ENCODE results near the gene BNC2. TPM values are rescaled to one million over a fixed set of nuclear protein-coding genes. Genes with fewer than 3 reads are reported as not detected.

The BNC2 gene
- total RNA-seq, 1 donor from 2014 or later = 2.4 TPM

GRCh38 chr9:16671591-16672137, 198.8 kb downstream of the BNC2 start:
- H3K4me1 Mint-ChIP-seq = peaks cover 5% of the 10 kb centered on the region
- no peaks in the 10 kb centered on the region for H3K9me3 Mint-ChIP-seq
- H3K9me3 ChIP-seq (ENCODE audit: low read depth) = no peaks in the 10 kb centered on the region
- H3K4me3 Mint-ChIP-seq = no peak overlapping the region
- no peaks in the 10 kb centered on the region for H3K36me3 Mint-ChIP-seq
- H3F3A ChIP-seq (ENCODE audit: low read depth) = no peaks in the 10 kb centered on the region
- TF ChIP-seq EZH2phosphoT487 (IDR thresholded peaks at IDR 0.05) = no peak
- no peak for TF ChIP-seq CTCF (IDR thresholded peaks at IDR 0.05)
- TF ChIP-seq EZH2 (IDR thresholded peaks at IDR 0.05) = no peak
- H3K9ac ChIP-seq = no peak overlapping the region
- no peak overlapping the region for H2AFZ ChIP-seq (replicated peaks)
- H4K20me1 ChIP-seq (ENCODE audit: low read depth) = no peaks in the 10 kb centered on the region
- no peak overlapping the region for H3K27ac ChIP-seq
- no peaks in the 10 kb centered on the region for H3K79me2 ChIP-seq (ENCODE audit: low read depth)
- DNase-seq (ENCODE audit: low spot score) = no peak
- no peaks in the 10 kb centered on the region for H3K27me3 ChIP-seq
- H3K4me2 ChIP-seq = no peak overlapping the region
- H3K27ac Mint-ChIP-seq = peak overlapping the region; percentile 30
- H3K4me3 ChIP-seq = no peak overlapping the region
- no peaks in the 10 kb centered on the region for H3K4me1 ChIP-seq
- no peaks in the 10 kb centered on the region for H3K27me3 Mint-ChIP-seq (ENCODE audit: insufficient read depth, low read depth)
- no peaks in the 10 kb centered on the region for H3K36me3 ChIP-seq

GRCh38 chr9:16670791-16671190, 199.7 kb downstream of the BNC2 start:
- H3K36me3 Mint-ChIP-seq = no peaks in the 10 kb centered on the region
- H3K9ac ChIP-seq = no peak overlapping the region
- no peak for DNase-seq (ENCODE audit: low spot score)
- H3K9me3 Mint-ChIP-seq = no peaks in the 10 kb centered on the region
- no peaks in the 10 kb centered on the region for H3K9me3 ChIP-seq (ENCODE audit: low read depth)
- H3K79me2 ChIP-seq (ENCODE audit: low read depth) = no peaks in the 10 kb centered on the region
- TF ChIP-seq CTCF (IDR thresholded peaks at IDR 0.05) (no peak), EZH2 (IDR thresholded peaks at IDR 0.05) (no peak), EZH2phosphoT487 (IDR thresholded peaks at IDR 0.05) (no peak)
- no peak overlapping the region for H2AFZ ChIP-seq (replicated peaks)
- H3K4me3 ChIP-seq = no peak overlapping the region
- H3F3A ChIP-seq (ENCODE audit: low read depth) = no peaks in the 10 kb centered on the region
- H3K27me3 Mint-ChIP-seq (ENCODE audit: insufficient read depth, low read depth) = no peaks in the 10 kb centered on the region
- H4K20me1 ChIP-seq (ENCODE audit: low read depth) = no peaks in the 10 kb centered on the region
- no peaks in the 10 kb centered on the region for H3K27me3 ChIP-seq
- no peaks in the 10 kb centered on the region for H3K36me3 ChIP-seq
- no peak overlapping the region for H3K27ac ChIP-seq
- H3K27ac Mint-ChIP-seq = no peak overlapping the region
- no peak overlapping the region for H3K4me2 ChIP-seq
- H3K4me1 Mint-ChIP-seq = peaks cover 5% of the 10 kb centered on the region
- no peak overlapping the region for H3K4me3 Mint-ChIP-seq
- H3K4me1 ChIP-seq = no peaks in the 10 kb centered on the region

- no peak overlapping the region for H3K4me3 Mint-ChIP-seq
- Histone ChIP-seq H3K36me3 (no peaks in the 10 kb centered on the region), H3K9ac (no peak overlapping the region), H3K4me2 (no peak overlapping the region), H2AFZ (replicated peaks) (no peak overlapping the region), H3K27ac (no peak overlapping the region), H3K27me3 (no peaks in the 10 kb centered on the region), H3K9me3 (ENCODE audit: low read depth) (no peaks in the 10 kb centered on the region), H3K4me3 (no peak overlapping the region), H4K20me1 (ENCODE audit: low read depth) (no peaks in the 10 kb centered on the region), H3F3A (ENCODE audit: low read depth) (no peaks in the 10 kb centered on the region), H3K79me2 (ENCODE audit: low read depth) (no peaks in the 10 kb centered on the region), H3K4me1 (no peaks in the 10 kb centered on the region)
- no peak for DNase-seq (ENCODE audit: low spot score)
- TF ChIP-seq EZH2 (IDR thresholded peaks at IDR 0.05) = no peak
- TF ChIP-seq EZH2phosphoT487 (IDR thresholded peaks at IDR 0.05) = no peak
- no peak for TF ChIP-seq CTCF (IDR thresholded peaks at IDR 0.05)
- H3K27me3 Mint-ChIP-seq (ENCODE audit: insufficient read depth, low read depth) = peaks cover 3% of the 10 kb centered on the region
- H3K9me3 Mint-ChIP-seq = no peaks in the 10 kb centered on the region
- H3K27ac Mint-ChIP-seq = no peak overlapping the region
- no peaks in the 10 kb centered on the region for H3K36me3 Mint-ChIP-seq
- peaks cover 5% of the 10 kb centered on the region for H3K4me1 Mint-ChIP-seq
These were observed 201.7 kb downstream of the BNC2 start for GRCh38 chr9:16668734-16669295.
